ENCODE data around the gene FBXL17. TPM values are rescaled to one million over a fixed set of nuclear protein-coding genes. Genes with fewer than 3 reads are reported as not detected.

Gene FBXL17
- total and polyA plus RNA-seq, 9 of the 15 experiments (the other 6 are each of a cell fraction or from before 2014, with no cell fraction given): 0.32 to 5.4 (median 1.8) TPM

GRCh38 chr5:108149369-108149768, 232.5 kb downstream of the FBXL17 start:
- H3K9me1 ChIP-seq (ENCODE audit: control insufficient read depth, insufficient read depth, low read length): no peaks in the 10 kb centered on the region
- TF ChIP-seq CBX8 (IDR thresholded peaks at IDR 0.05; ENCODE audit: borderline replicate concordance, extremely low read depth, low read depth, low read length, poor library complexity, severe bottlenecking) (no peak), ATF4 (CRISPR knock-in tag; IDR thresholded peaks at IDR 0.05) (no peak), IFI16 (CRISPR knock-in tag; IDR thresholded peaks at IDR 0.05) (no peak), ZNF696 (CRISPR knock-in tag; conservative IDR thresholded peaks at IDR 0.05) (no peak), LCOR (CRISPR knock-in tag; IDR thresholded peaks at IDR 0.05) (no peak), SOX6 (IDR thresholded peaks at IDR 0.05) (no peak), IRF9 (tag; IDR thresholded peaks at IDR 0.05) (no peak), L3MBTL2 (IDR thresholded peaks at IDR 0.05) (no peak), POLR2B (IDR thresholded peaks at IDR 0.05; ENCODE audit: low read depth, partially characterized antibody) (no peak)
- H3K4me2 ChIP-seq (ENCODE audit: insufficient read depth, low read length): no peak overlapping the region
- no peak overlapping the region for H2AFZ ChIP-seq (ENCODE audit: low read depth, low read length)
- no peaks in the 10 kb centered on the region for H3K4me1 ChIP-seq (replicated peaks in 1 of 2; ENCODE audit: control insufficient read depth in 2 of 2, insufficient read depth in 2 of 2, low read length in 2 of 2)
- no peaks in the 10 kb centered on the region for H4K20me1 ChIP-seq (replicated peaks; ENCODE audit: control insufficient read depth, insufficient read depth, low read length)
- intact Hi-C loops (cut with micrococcal nuclease) (loop anchor here (10.0 kb wide), 1 partner anchor 195 kb away; no protein-coding TSS in a partner anchor), in situ Hi-C loops (cut with MboI) (no loop called here)
- DNase-seq (ENCODE audit: extremely low read depth in 1 of 4, low spot score in 3 of 4) (no peak), FAIRE-seq (no peak), ATAC-seq (no peak)
- CTCF ChIA-PET (ENCODE audit: low intra/inter-chr PET ratio): no interaction called here
- no peak overlapping the region for H3K9ac ChIP-seq (ENCODE audit: insufficient read depth in 1 of 2, low read depth in 2 of 2, low read length in 2 of 2)
- no peak overlapping the region for H3K4me3 ChIP-seq
- H3K36me3 ChIP-seq (ENCODE audit: control insufficient read depth, insufficient read depth, low read length): no peaks in the 10 kb centered on the region
- 0% methylated on average over 1 of the region's 1 CpG for WGBS (ENCODE audit: insufficient coverage, low coverage, missing lambda C conversion rate)
- BruUV-seq (replicated peaks): no TSS peak
- POLR2A ChIA-PET: no interaction called here
- no peaks in the 10 kb centered on the region for H3K79me2 ChIP-seq (ENCODE audit: control insufficient read depth, insufficient read depth, low read length)
- no peak overlapping the region for H3K27ac ChIP-seq (ENCODE audit: extremely low read depth, low read depth, low read length)
- no peaks in the 10 kb centered on the region for H3K9me3 ChIP-seq (replicated peaks; ENCODE audit: control insufficient read depth, insufficient read depth, low read depth, low read length)
- H3K27me3 ChIP-seq (ENCODE audit: control insufficient read depth in 2 of 2, insufficient read depth in 2 of 2, low read length in 2 of 2): no peaks in the 10 kb centered on the region

Data from K562 (cell line).